Karpas-422 (cell line): ENCODE results near the gene AKR1C8. TPM values are rescaled to one million over a fixed set of nuclear protein-coding genes. Genes with fewer than 3 reads are reported as not detected.

Experiments used
- DNase-seq: peaks from one replicate; pipeline ENCODE4 v3.0.0-alpha.2; 2015
- H2AFZ ChIP-seq: fragments of 200-600 bp; sonication (generic); 2 replicates; pipeline ENCODE4 v1.6.1; 2014; ENCODE audit warnings: antibody characterized with exemption, low read length, mixed read lengths
- H3K27ac ChIP-seq: fragments of 200-600 bp; sonication (generic); 2 replicates; pipeline ENCODE4 v1.5.1; 2014; ENCODE audit warnings: mild to moderate bottlenecking, low read length, moderate library complexity
- H3K27me3 ChIP-seq: fragments of 200-600 bp; sonication (generic); 2 replicates; pipeline ENCODE4 v1.6.1; 2014; ENCODE audit warnings: low read length, mixed read lengths
- H3K36me3 ChIP-seq: fragments of 200-600 bp; sonication (generic); 2 replicates; pipeline ENCODE4 v1.6.1; 2014; ENCODE audit warnings: low read length, mixed read lengths; ENCODE audit not compliant: insufficient read depth
- H3K4me1 ChIP-seq: fragments of 200-600 bp; sonication (generic); 2 replicates; pipeline ENCODE4 v1.6.1; 2014; ENCODE audit warnings: mild to moderate bottlenecking, low read length, mixed read lengths
- H3K4me2 ChIP-seq: fragments of 200-600 bp; sonication (generic); 2 replicates; pipeline ENCODE4 v1.6.1; 2014; ENCODE audit warnings: low read length, low read depth, mild to moderate bottlenecking; ENCODE audit not compliant: poor library complexity, severe bottlenecking
- H3K4me3 ChIP-seq: fragments of 200-600 bp; sonication (generic); 2 replicates; pipeline ENCODE4 v1.5.1; 2014; ENCODE audit warnings: mild to moderate bottlenecking, antibody characterized with exemption, low read length, mixed read lengths
- H3K79me2 ChIP-seq: fragments of 200-600 bp; sonication (generic); 2 replicates; pipeline ENCODE4 v1.6.1; 2014; ENCODE audit warnings: mild to moderate bottlenecking, low read length, mixed read lengths
- H3K9ac ChIP-seq: fragments of 200-600 bp; sonication (generic); 2 replicates; pipeline ENCODE4 v1.6.0; 2014; ENCODE audit warnings: low read length
- H3K9me2 ChIP-seq: fragments of 200-600 bp; sonication (generic), shearing (Covaris generic); replicated peaks from 2 replicates; pipeline ENCODE4 v1.6.0; 2014; ENCODE audit warnings: mild to moderate bottlenecking, low read length, moderate library complexity; ENCODE audit not compliant: insufficient read depth
- H3K9me3 ChIP-seq: fragments of 300-700, 200-600 bp; sonication (generic); 2 replicates; pipeline ENCODE4 v1.6.1; 2014; ENCODE audit warnings: low read length, mixed read lengths
- H4K20me1 ChIP-seq: fragments of 200-600 bp; sonication (generic); 2 replicates; pipeline ENCODE4 v1.6.1; 2014; ENCODE audit warnings: mild to moderate bottlenecking, antibody characterized with exemption, low read length, low read depth; ENCODE audit not compliant: insufficient read depth
- total RNA-seq: library from RNA; depleted of rRNA; stranded (reverse); fragments of >200 nt; shearing (Covaris generic); gene quantifications from 2 replicates; pipeline ENCODE4 v1.2.3, GENCODE V29; 2014; ENCODE audit warnings: low replicate concordance

Gene AKR1C8
- total RNA-seq, 1 experiment from 2014 or later = not detected

DNA sequence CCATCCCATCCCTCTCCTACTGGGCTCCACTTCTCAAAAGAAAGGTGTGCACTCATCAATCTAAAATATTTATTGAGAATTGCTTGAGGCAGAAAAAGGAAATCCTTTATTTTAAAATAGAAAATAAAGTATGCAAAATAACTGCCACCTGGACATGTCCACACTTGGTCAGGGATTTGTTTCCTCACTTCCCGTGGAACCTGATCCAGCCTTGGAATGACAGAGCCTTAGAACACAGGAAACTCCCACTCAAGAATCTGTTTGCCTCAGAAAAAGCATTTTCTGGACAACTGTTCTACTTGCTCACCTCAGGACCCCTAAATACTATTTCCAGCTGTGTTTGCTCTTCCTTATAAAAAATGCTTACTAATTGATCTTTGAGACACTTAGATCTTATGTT is 29.0 kb downstream of the AKR1C8 start:
- H3K36me3 ChIP-seq = no peaks in the 10 kb centered on the region
- H4K20me1 ChIP-seq = no peaks in the 10 kb centered on the region
- H3K27ac ChIP-seq = no peak overlapping the region
- H3K9ac ChIP-seq = no peak overlapping the region
- H3K4me3 ChIP-seq = no peak overlapping the region
- no peak for DNase-seq
- no peaks in the 10 kb centered on the region for H3K9me3 ChIP-seq
- H3K27me3 ChIP-seq = no peaks in the 10 kb centered on the region
- H3K9me2 ChIP-seq = no peaks in the 10 kb centered on the region
- H3K4me1 ChIP-seq = no peaks in the 10 kb centered on the region
- H3K79me2 ChIP-seq = no peaks in the 10 kb centered on the region
- H3K4me2 ChIP-seq = no peak overlapping the region
- no peak overlapping the region for H2AFZ ChIP-seq

DNA sequence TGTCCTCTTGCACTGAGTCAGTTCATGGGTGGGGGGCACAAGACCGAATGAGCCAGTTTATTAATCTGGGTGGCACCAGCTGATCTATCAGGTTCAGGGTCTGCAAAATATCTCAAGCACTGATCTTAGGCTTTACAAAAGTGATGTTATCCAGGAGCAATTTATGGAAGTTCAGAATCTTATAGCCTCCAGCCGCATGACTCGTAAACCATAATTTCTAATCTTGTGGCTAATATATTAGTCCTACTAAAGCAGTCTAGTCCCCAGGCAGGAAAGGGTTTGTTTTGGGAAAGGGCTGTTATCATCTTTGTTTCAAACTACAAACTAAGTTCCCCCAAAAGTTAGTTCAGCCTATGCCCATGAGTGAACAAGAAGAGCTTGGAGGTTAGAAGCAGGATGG is 33.9 kb downstream of the AKR1C8 start:
- no peak overlapping the region for H2AFZ ChIP-seq
- no peaks in the 10 kb centered on the region for H3K4me1 ChIP-seq
- H3K9ac ChIP-seq = no peak overlapping the region
- H3K79me2 ChIP-seq = no peaks in the 10 kb centered on the region
- no peak overlapping the region for H3K4me2 ChIP-seq
- H3K4me3 ChIP-seq = no peak overlapping the region
- no peaks in the 10 kb centered on the region for H3K36me3 ChIP-seq
- H4K20me1 ChIP-seq = no peaks in the 10 kb centered on the region
- no peaks in the 10 kb centered on the region for H3K27me3 ChIP-seq
- no peaks in the 10 kb centered on the region for H3K9me2 ChIP-seq
- DNase-seq = no peak
- H3K9me3 ChIP-seq = no peaks in the 10 kb centered on the region
- no peak overlapping the region for H3K27ac ChIP-seq

DNA sequence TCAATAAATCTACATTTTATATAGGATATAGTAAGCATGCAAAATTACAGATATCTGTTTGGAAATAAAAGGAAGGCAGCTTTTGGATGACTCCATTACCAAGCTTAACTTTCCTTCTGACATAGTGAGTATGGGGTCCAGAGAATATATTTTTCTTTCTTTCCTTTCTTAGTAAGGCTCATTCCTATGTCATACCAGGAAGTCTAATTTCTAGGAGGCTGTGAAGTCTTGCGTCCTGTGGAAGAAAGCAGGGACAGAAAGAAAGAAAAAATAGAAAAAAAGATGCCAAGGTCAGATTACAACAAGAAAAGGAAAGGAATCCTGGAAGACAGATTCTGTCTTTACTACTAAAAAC is 36.3 kb downstream of the AKR1C8 start:
- Histone ChIP-seq H3K9ac (no peak overlapping the region), H3K4me1 (no peaks in the 10 kb centered on the region), H3K9me2 (no peaks in the 10 kb centered on the region), H3K79me2 (no peaks in the 10 kb centered on the region), H3K36me3 (no peaks in the 10 kb centered on the region), H3K4me2 (no peak overlapping the region), H3K9me3 (no peaks in the 10 kb centered on the region), H3K27ac (no peak overlapping the region), H3K27me3 (no peaks in the 10 kb centered on the region), H2AFZ (no peak overlapping the region), H4K20me1 (no peaks in the 10 kb centered on the region), H3K4me3 (no peak overlapping the region)
- no peak for DNase-seq

DNA sequence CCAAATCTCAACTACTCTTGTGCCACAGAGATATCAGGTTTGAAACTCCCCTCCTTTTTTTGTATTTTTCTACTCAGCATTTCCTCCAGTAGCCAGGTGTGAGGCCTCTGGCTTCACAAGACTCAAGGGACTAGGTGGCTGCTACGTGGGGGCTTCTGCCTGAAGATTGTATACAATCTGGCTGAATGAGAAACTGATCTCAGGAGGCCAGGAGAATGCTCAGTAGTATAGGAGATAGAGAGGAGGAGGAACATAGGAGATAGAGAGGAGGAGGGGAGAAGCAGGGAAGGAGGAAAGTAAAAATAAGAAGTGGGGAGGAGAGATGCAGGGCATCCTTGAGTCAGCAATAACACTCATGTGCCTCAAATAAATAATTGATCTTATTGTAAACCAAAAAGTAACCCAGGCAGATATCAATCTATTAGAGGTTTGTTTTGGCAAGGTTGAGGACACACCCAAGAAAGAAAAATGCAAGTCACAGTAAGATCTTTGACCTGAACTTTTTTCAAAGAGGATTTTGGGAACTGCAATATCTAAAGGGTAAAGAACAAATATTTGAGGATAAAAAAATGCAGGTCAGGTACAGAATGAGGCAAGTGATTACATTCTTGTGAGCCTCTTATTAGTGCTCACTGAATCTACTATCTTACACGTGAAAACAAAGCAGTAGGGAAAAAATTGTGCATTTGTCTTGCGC is 36.8 kb downstream of the AKR1C8 start:
- H3K9ac ChIP-seq = no peak overlapping the region
- no peaks in the 10 kb centered on the region for H3K4me1 ChIP-seq
- DNase-seq = no peak
- no peak overlapping the region for H3K4me3 ChIP-seq
- H3K79me2 ChIP-seq = no peaks in the 10 kb centered on the region
- no peaks in the 10 kb centered on the region for H3K27me3 ChIP-seq
- H3K27ac ChIP-seq = no peak overlapping the region
- no peaks in the 10 kb centered on the region for H3K9me3 ChIP-seq
- no peaks in the 10 kb centered on the region for H3K9me2 ChIP-seq
- H4K20me1 ChIP-seq = no peaks in the 10 kb centered on the region
- H3K36me3 ChIP-seq = no peaks in the 10 kb centered on the region
- H2AFZ ChIP-seq = no peak overlapping the region
- H3K4me2 ChIP-seq = no peak overlapping the region

DNA sequence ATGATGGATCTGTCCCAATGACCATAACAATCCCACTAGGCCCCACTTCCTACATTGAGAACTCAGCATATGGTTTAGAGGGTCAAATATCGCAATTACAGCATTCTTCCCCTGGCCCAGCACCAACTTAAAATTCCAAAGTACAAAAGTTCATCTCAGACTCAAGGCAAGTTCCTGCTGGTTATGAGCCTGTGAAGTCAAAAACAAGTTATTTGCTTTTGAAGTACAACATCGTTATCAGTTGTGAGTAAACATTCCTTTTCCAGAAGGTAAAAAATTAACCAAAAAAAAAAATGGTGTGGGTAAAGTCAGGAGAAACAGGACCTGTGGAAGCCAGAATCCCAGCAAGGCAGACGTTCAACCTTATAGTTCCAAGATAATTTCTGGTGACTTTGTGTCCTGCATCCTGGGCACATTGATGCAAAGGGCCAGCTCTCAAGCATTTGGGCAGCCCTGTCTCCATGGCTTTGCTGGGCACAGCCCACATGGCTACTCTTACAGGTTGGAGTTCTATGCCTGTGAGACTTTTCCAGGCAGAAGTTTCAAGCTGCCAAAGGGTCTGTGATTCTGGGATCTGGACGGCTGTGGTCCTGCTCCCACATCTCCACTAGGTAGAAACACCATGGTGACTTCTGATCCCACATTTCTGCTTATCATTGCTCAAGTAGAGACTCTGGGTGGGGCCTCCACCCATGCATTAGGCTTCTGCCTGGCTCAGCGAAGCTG is 37.5 kb downstream of the AKR1C8 start:
- Histone ChIP-seq H3K79me2 (no peaks in the 10 kb centered on the region), H2AFZ (no peak overlapping the region), H3K4me2 (no peak overlapping the region), H3K9me3 (no peaks in the 10 kb centered on the region), H3K27me3 (no peaks in the 10 kb centered on the region), H4K20me1 (no peaks in the 10 kb centered on the region), H3K4me3 (no peak overlapping the region), H3K36me3 (no peaks in the 10 kb centered on the region), H3K9ac (no peak overlapping the region), H3K9me2 (no peaks in the 10 kb centered on the region), H3K27ac (no peak overlapping the region), H3K4me1 (no peaks in the 10 kb centered on the region)
- no peak for DNase-seq

DNA sequence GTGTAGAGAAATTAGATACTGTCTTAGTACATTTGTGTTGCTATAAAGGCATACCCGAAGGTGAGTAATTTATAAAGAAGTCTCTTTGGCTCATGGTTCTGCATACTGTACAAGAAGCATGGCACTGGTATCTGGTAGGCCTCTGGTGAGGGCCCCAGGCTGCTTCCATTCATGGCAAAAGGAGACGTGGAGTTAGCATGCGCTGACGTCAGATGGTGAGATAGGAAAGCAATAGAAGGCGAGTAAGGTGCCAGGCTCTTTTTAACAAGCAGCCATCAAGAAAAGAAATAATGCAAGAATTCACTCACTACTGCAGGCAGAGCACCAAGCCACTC is 38.1 kb downstream of the AKR1C8 start:
- H3K4me3 ChIP-seq = no peak overlapping the region
- H3K9me3 ChIP-seq = no peaks in the 10 kb centered on the region
- no peak overlapping the region for H3K27ac ChIP-seq
- H3K79me2 ChIP-seq = no peaks in the 10 kb centered on the region
- H3K4me2 ChIP-seq = no peak overlapping the region
- H4K20me1 ChIP-seq = no peaks in the 10 kb centered on the region
- DNase-seq = no peak
- H3K9me2 ChIP-seq = no peaks in the 10 kb centered on the region
- H3K9ac ChIP-seq = no peak overlapping the region
- H3K36me3 ChIP-seq = no peaks in the 10 kb centered on the region
- H3K4me1 ChIP-seq = no peaks in the 10 kb centered on the region
- no peak overlapping the region for H2AFZ ChIP-seq
- H3K27me3 ChIP-seq = no peaks in the 10 kb centered on the region

DNA sequence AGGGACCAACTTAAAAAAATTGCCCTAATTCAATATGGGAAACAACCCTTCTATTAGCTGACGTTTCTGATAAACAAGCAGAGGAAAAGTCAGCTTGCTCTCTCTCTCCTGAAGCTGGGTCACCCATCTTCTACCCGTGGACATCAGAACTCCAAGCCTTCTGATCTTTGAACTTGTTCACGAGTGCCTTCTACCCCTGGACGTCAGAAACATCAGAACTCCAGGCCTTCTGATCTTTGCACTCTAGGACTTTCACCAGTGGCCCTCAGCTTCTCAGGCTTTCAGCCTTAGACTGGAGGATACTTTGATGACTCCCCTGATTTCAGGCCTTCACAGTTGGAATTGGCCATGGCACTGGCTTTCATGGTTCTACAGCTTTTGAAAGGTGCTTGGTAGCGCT is 41.8 kb downstream of the AKR1C8 start:
- H3K36me3 ChIP-seq = no peaks in the 10 kb centered on the region
- H3K9me3 ChIP-seq = no peaks in the 10 kb centered on the region
- no peaks in the 10 kb centered on the region for H3K4me1 ChIP-seq
- no peak overlapping the region for H3K4me2 ChIP-seq
- no peak overlapping the region for H3K9ac ChIP-seq
- DNase-seq = no peak
- no peak overlapping the region for H3K27ac ChIP-seq
- no peaks in the 10 kb centered on the region for H3K79me2 ChIP-seq
- no peak overlapping the region for H3K4me3 ChIP-seq
- H2AFZ ChIP-seq = no peak overlapping the region
- no peaks in the 10 kb centered on the region for H4K20me1 ChIP-seq
- no peaks in the 10 kb centered on the region for H3K27me3 ChIP-seq
- no peaks in the 10 kb centered on the region for H3K9me2 ChIP-seq

DNA sequence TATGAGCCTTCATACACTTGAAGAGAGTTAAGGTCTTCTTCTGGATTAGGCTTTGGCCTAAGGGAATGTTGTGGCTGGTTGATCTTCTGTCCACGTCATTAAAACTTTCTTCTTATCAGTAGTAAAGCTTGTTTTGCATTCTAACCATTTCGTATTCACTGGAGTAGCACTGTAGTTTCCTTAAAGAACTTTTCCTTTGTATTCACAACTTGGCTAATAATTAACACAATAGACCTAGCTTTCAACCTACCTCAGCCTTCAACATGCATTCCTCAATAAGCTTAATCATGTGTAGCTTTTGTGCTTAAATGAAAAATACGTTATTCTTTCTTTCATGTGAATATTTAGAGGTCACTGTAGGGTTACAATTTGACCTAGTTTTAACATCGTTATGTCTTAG is 42.8 kb downstream of the AKR1C8 start:
- Histone ChIP-seq H3K36me3 (no peaks in the 10 kb centered on the region), H3K9ac (no peak overlapping the region), H3K4me1 (no peaks in the 10 kb centered on the region), H3K79me2 (no peaks in the 10 kb centered on the region), H2AFZ (no peak overlapping the region), H3K27ac (no peak overlapping the region), H3K4me2 (no peak overlapping the region), H3K9me3 (no peaks in the 10 kb centered on the region), H4K20me1 (no peaks in the 10 kb centered on the region), H3K9me2 (no peaks in the 10 kb centered on the region), H3K27me3 (no peaks in the 10 kb centered on the region), H3K4me3 (no peak overlapping the region)
- no peak for DNase-seq
